OCI-M2 (cell line): ENCODE results near the gene RIN3.

Experiments
- DNase-seq: peaks from one replicate; lab custom pipeline; 2025; ENCODE audit not compliant: unreplicated experiment; lab: John Stamatoyannopoulos, UW

Gene RIN3

DNA sequence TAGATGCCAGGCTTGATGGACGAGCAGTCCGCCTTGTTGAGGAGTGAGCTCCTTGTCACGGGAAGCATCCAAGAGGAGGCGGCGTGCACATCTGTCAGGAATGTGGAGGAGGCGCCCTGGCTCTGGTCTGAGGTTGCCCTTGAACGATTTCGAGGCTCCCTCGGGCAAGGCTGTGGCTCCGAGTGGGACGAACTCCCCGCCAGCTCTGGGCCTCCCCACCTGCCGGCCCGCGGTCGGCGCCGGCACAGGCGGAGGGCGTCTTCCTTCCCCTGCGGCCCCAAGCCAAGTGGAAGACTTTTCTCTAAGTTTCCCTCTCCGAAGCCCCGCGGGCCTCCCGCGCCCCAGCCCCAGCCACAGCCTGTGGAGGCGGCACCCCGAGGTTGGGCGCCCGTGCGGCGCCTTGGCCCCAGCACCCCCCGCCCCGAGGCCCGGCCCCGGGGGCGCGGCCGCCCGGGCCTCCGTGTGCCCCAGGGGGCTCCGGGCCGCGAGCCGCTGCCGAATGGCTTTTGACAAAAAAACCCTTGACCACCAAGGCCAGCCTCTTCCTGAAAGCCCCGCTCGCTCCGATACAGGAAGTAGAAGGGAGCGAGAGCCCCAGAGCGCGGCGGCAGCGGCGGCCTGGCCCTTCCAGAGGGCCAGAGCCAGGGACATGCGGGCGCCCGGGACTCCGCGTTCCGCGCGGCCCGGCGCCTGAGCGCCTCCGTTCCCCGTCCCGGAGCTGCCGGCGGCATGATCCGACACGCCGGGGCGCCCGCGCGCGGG lies at the start of gene RIN3:
Gene RIN3, plus strand, starts transcription at position 578 of the 762 bp plus-strand sequence. Its CDS starts 152 bp downstream, at position 730.
- no peak for DNase-seq

GRCh38 chr14:92464156-92464555 lies 49.4 kb upstream of the RIN3 start:
- DNase-seq: no peak

- no peak for DNase-seq
Observed at GRCh38 chr14:92464716-92465115, 48.9 kb upstream of the RIN3 start.

GRCh38 chr14:92465353-92466055 lies 48.1 kb upstream of the RIN3 start:
- DNase-seq: no peak

GRCh38 chr14:92466059-92466458 lies 47.5 kb upstream of the RIN3 start:
- DNase-seq: no peak

GRCh38 chr14:92469515-92469914 lies 44.1 kb upstream of the RIN3 start:
- no peak for DNase-seq

GRCh38 chr14:92470215-92470614 lies 43.4 kb upstream of the RIN3 start:
- DNase-seq: no peak

DNA sequence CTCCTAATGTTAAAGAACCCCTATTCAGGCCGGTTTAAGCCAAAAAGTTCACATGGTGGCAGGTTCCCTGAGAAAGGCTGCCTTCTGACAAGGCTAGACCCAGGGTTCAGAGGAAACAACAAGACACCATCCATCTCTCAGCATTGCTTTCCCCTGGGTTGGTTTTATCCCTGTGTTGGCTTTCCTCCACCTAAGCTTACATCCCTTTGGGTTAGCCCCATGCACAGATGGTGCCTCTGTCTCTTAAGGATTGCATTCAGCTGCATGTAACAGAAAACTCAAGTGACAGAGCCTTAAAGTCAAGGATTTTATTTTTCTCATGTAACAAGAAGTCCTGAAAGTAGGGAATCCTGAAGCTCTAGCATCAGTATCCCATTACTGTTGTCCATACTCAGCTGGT lies 42.8 kb upstream of the RIN3 start:
- no peak for DNase-seq

GRCh38 chr14:92471919-92472318 lies 41.7 kb upstream of the RIN3 start:
- no peak for DNase-seq

GRCh38 chr14:92472860-92473259 lies 40.7 kb upstream of the RIN3 start:
- DNase-seq: no peak

DNA sequence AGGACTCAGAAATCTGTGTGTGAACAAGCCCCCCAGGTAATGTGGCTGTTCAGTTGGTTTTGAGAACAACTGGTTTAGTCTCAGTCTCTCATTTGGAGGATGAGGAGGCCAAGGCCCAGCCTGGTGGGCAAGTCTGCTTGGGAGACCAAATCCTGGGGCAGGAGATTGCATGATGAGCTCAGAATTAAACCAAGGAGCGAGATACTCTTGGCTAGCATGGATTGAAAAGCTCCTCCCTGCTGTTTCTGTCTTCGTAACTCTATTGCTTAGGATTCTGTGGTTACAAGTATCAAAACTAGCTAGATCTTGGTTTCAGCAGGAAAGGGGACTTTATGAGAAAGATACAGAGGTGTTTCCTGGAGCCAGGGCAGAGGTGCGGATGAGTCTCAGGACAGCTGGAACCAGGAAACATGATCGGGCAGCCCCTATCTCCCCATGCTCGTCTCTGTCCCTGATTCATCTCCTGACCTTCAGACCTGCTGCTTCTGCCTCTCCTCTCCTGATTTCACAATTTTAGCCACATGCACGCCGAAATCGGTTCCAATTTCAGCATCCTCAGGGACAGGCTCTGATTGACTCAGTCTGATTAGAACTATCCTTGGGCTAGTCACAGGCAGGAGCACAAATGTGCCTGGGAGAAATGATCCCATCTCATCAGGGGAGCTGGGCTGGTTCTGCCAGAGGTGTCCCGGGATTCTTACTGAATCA lies 40.2 kb upstream of the RIN3 start:
- no peak for DNase-seq

- DNase-seq: no peak
Observed at GRCh38 chr14:92473969-92474535, 39.5 kb upstream of the RIN3 start.

- DNase-seq: no peak
Observed at GRCh38 chr14:92475037-92475436, 38.5 kb upstream of the RIN3 start.

GRCh38 chr14:92475451-92476187 lies 38.0 kb upstream of the RIN3 start:
- no peak for DNase-seq

GRCh38 chr14:92480856-92481255 lies 32.7 kb upstream of the RIN3 start:
- DNase-seq: no peak

GRCh38 chr14:92481386-92481785 lies 32.2 kb upstream of the RIN3 start:
- DNase-seq: no peak

DNA sequence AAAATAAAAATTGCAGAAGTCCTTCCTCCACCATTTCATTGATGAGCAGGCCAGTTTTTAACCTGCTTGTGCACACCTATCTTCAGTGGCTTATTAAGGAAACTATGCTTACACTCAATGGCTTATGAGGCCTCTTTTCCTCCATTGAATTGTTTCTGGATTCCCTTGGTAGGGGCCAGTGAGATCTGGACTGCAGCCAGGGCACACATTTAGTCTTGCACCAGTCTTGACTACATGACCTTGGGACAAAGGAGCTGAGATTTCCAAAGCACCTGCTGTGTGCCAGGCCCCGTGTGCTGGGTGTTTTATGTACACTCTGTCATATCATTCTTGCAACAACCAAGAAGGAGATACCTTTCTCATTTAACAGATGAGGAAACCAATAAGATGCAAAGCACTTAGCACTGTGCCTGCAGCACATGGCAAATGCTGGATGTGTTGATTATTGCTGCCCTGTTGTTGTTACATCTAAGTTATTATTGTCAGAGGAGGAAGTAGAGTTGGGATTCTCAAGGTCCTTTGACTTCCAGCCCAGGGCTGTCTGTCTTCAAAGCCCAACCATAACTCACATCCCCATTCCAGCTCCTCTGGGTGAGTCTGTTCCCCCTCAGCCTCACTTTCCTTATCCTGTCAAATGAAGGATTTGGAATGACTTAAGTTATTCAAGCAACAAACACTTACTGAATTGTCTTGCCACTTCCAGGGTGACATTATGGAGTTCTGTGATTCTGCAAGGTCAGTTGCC lies 31.6 kb upstream of the RIN3 start:
- DNase-seq: no peak

- DNase-seq: no peak
Observed at GRCh38 chr14:92482621-92483319, 30.8 kb upstream of the RIN3 start.

DNA sequence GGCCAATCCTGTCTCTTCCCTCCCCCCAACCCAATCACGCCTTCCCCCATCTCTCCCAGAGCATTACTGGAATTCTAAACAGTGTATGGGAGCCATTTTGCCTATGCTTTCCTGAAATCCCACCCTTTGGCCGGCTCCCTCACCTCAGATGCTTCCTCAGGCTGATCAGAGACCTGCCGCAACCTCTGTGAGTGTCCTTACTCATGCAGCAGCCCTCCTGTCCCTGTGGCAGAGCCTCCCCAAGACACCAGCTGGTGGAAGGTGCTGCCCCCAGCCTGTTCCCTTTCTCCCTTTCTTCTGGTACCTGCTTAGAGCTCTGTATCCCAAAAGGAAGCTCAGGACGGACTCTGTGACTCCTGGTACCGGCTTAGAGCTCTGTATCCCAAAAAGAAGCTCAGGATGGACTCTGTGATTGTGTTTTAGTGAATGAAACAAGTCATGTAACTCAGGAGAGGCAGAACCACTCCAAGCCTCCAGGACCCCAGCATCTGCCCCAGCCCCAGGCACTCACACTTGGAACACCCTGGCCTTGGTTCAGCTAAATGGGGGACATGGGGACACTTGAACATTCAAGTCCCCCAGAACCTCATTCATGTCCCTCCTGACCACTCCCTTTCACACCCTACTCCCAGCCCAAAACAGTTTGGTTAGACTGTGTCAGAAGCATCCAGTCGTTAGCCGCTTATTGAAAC lies 29.3 kb upstream of the RIN3 start:
- DNase-seq: no peak
